K562 (cell line): ENCODE results near the gene PPP1R12C. TPM values are rescaled to one million over a fixed set of nuclear protein-coding genes. Genes with fewer than 3 reads are reported as not detected.

Experiments
- CTBP1 ChIP-seq: fragments of 450-650 bp; IDR thresholded peaks from 2 replicates; pipeline ENCODE4 v1.6.1; 2016; ENCODE audit warnings: borderline replicate concordance
- PHB ChIP-seq: fragments of 250-450 bp; sonication (Bioruptor Pico); IDR thresholded peaks from 2 replicates; pipeline ENCODE4 v1.5.0; 2021
- WHSC1 ChIP-seq: IDR thresholded peaks from one replicate; pipeline ENCODE4 v1.6.1; 2012; ENCODE audit warnings: low read length, control low read depth, inconsistent platforms
- YY1 ChIP-seq, 3 experiments: IDR thresholded peaks; 2 replicates each; pipeline ENCODE4 v1.6.1; 2011; ENCODE audit warnings: low read length in 2 of 3, mild to moderate bottlenecking in 2 of 3, moderate library complexity in 2 of 3, borderline replicate concordance in 1 of 3, control low read depth in 1 of 3, low read depth in 1 of 3; ENCODE audit not compliant: insufficient read depth in 3 of 3, insufficient replicate concordance in 2 of 3, control insufficient read depth in 1 of 3, insufficient read length in 1 of 3; ENCODE audit errors: extremely low read depth in 1 of 3
- polyA plus RNA-seq, 8 experiments: library from polyadenylated mRNA; depleted of rRNA in 4 of 8; stranded (reverse) in 5 of 8; unstranded in 3 of 8; fragments of >200 nt; fragmentation: Nextera tagmentation in 2 of 8; fragmentation: Illumina TruSeq in 1 of 8; extraction: Ambion mirVana in 2 of 8; extraction: Trizol in 1 of 8; gene quantifications; 2 replicates each; pipeline versions ENCODE4 v1.2.1 to v1.2.3, GENCODE V29; 2011 to 2014; ENCODE audit warnings: inconsistent platforms in 1 of 8, missing spikeins in 1 of 8
- total RNA-seq, 7 experiments: library from RNA; depleted of rRNA in 6 of 7; stranded (reverse); fragments of >200 nt in 6 of 7; fragmentation: Illumina TruSeq in 2 of 7; extraction: Trizol in 2 of 7; gene quantifications; 2 replicates each; pipeline versions ENCODE4 v1.2.1 to v1.2.3, GENCODE V29; 2011 to 2021; ENCODE audit warnings: low replicate concordance in 1 of 7
- TF ChIP-seq, protein P1 (sequence below): fragments of 450-650 bp; IDR thresholded peaks from 2 replicates; pipeline ENCODE4 v1.6.1; 2016; ENCODE audit warnings: mild to moderate bottlenecking, moderate library complexity
- TF ChIP-seq, protein P2 (sequence below): IDR thresholded peaks from 2 replicates; pipeline ENCODE4 v1.6.1; 2011; ENCODE audit warnings: borderline replicate concordance, low read depth, mild to moderate bottlenecking, moderate library complexity, low read length; ENCODE audit not compliant: insufficient read depth, poor library complexity, severe bottlenecking
- TF ChIP-seq, protein P3 (sequence below): fragments of 450-650 bp; IDR thresholded peaks from 2 replicates; pipeline ENCODE4 v1.6.1; 2018; ENCODE audit not compliant: partially characterized antibody

Gene PPP1R12C
- total and polyA plus RNA-seq, 9 of the 15 experiments (the other 6 are each of a cell fraction or from before 2014, with no cell fraction given), result 1.8 to 136 (median 33.7) TPM

DNA sequence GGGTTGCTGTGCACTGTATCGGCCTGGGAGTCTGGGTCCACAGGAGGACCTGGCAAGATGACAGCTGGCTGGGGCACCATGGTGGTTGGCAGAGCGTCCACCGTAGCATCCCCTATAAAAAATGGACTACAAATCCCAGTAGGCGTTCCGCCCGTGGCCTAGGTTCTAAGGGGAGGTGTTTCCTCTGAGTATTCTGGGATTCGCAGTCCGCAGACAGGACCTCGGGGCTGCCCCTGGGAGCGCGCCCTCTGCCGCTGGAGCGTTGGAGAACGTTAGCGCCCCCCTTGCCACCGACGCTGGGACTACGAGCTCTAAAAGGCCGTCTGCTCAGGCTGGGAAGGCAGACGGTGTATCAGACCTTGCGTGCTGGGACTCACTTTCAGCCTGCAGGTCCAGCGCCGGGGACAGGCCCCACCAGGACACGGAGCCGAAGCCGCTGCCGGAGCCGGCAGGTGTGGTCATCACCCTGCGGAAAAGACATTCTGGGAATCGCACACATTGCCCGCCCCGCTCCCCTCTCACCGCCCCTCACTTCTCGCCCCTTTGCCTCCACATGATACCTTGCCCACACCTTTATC is 48.6 kb upstream of the PPP1R12C start (continued):
- TF ChIP-seq PHB (peak; percentile 86; the same call in 1 of the 2 replicates), WHSC1 (no peak), CTBP1 (peak; percentile 50), YY1 (IDR thresholded peaks at IDR 0.05; ENCODE audit: borderline replicate concordance in 1 of 3, control insufficient read depth in 1 of 3, extremely low read depth in 1 of 3, insufficient read depth in 3 of 3, insufficient read length in 1 of 3, insufficient replicate concordance in 2 of 3, low read depth in 1 of 3, low read length in 2 of 3) (peak in 1 of 3 experiments; percentile 24)
- TF ChIP-seq, protein P1, sequence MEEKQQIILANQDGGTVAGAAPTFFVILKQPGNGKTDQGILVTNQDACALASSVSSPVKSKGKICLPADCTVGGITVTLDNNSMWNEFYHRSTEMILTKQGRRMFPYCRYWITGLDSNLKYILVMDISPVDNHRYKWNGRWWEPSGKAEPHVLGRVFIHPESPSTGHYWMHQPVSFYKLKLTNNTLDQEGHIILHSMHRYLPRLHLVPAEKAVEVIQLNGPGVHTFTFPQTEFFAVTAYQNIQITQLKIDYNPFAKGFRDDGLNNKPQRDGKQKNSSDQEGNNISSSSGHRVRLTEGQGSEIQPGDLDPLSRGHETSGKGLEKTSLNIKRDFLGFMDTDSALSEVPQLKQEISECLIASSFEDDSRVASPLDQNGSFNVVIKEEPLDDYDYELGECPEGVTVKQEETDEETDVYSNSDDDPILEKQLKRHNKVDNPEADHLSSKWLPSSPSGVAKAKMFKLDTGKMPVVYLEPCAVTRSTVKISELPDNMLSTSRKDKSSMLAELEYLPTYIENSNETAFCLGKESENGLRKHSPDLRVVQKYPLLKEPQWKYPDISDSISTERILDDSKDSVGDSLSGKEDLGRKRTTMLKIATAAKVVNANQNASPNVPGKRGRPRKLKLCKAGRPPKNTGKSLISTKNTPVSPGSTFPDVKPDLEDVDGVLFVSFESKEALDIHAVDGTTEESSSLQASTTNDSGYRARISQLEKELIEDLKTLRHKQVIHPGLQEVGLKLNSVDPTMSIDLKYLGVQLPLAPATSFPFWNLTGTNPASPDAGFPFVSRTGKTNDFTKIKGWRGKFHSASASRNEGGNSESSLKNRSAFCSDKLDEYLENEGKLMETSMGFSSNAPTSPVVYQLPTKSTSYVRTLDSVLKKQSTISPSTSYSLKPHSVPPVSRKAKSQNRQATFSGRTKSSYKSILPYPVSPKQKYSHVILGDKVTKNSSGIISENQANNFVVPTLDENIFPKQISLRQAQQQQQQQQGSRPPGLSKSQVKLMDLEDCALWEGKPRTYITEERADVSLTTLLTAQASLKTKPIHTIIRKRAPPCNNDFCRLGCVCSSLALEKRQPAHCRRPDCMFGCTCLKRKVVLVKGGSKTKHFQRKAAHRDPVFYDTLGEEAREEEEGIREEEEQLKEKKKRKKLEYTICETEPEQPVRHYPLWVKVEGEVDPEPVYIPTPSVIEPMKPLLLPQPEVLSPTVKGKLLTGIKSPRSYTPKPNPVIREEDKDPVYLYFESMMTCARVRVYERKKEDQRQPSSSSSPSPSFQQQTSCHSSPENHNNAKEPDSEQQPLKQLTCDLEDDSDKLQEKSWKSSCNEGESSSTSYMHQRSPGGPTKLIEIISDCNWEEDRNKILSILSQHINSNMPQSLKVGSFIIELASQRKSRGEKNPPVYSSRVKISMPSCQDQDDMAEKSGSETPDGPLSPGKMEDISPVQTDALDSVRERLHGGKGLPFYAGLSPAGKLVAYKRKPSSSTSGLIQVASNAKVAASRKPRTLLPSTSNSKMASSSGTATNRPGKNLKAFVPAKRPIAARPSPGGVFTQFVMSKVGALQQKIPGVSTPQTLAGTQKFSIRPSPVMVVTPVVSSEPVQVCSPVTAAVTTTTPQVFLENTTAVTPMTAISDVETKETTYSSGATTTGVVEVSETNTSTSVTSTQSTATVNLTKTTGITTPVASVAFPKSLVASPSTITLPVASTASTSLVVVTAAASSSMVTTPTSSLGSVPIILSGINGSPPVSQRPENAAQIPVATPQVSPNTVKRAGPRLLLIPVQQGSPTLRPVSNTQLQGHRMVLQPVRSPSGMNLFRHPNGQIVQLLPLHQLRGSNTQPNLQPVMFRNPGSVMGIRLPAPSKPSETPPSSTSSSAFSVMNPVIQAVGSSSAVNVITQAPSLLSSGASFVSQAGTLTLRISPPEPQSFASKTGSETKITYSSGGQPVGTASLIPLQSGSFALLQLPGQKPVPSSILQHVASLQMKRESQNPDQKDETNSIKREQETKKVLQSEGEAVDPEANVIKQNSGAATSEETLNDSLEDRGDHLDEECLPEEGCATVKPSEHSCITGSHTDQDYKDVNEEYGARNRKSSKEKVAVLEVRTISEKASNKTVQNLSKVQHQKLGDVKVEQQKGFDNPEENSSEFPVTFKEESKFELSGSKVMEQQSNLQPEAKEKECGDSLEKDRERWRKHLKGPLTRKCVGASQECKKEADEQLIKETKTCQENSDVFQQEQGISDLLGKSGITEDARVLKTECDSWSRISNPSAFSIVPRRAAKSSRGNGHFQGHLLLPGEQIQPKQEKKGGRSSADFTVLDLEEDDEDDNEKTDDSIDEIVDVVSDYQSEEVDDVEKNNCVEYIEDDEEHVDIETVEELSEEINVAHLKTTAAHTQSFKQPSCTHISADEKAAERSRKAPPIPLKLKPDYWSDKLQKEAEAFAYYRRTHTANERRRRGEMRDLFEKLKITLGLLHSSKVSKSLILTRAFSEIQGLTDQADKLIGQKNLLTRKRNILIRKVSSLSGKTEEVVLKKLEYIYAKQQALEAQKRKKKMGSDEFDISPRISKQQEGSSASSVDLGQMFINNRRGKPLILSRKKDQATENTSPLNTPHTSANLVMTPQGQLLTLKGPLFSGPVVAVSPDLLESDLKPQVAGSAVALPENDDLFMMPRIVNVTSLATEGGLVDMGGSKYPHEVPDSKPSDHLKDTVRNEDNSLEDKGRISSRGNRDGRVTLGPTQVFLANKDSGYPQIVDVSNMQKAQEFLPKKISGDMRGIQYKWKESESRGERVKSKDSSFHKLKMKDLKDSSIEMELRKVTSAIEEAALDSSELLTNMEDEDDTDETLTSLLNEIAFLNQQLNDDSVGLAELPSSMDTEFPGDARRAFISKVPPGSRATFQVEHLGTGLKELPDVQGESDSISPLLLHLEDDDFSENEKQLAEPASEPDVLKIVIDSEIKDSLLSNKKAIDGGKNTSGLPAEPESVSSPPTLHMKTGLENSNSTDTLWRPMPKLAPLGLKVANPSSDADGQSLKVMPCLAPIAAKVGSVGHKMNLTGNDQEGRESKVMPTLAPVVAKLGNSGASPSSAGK, result no peak
- TF ChIP-seq, protein P2, sequence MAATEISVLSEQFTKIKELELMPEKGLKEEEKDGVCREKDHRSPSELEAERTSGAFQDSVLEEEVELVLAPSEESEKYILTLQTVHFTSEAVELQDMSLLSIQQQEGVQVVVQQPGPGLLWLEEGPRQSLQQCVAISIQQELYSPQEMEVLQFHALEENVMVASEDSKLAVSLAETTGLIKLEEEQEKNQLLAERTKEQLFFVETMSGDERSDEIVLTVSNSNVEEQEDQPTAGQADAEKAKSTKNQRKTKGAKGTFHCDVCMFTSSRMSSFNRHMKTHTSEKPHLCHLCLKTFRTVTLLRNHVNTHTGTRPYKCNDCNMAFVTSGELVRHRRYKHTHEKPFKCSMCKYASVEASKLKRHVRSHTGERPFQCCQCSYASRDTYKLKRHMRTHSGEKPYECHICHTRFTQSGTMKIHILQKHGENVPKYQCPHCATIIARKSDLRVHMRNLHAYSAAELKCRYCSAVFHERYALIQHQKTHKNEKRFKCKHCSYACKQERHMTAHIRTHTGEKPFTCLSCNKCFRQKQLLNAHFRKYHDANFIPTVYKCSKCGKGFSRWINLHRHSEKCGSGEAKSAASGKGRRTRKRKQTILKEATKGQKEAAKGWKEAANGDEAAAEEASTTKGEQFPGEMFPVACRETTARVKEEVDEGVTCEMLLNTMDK, result peak; percentile 94
- TF ChIP-seq, protein P3, sequence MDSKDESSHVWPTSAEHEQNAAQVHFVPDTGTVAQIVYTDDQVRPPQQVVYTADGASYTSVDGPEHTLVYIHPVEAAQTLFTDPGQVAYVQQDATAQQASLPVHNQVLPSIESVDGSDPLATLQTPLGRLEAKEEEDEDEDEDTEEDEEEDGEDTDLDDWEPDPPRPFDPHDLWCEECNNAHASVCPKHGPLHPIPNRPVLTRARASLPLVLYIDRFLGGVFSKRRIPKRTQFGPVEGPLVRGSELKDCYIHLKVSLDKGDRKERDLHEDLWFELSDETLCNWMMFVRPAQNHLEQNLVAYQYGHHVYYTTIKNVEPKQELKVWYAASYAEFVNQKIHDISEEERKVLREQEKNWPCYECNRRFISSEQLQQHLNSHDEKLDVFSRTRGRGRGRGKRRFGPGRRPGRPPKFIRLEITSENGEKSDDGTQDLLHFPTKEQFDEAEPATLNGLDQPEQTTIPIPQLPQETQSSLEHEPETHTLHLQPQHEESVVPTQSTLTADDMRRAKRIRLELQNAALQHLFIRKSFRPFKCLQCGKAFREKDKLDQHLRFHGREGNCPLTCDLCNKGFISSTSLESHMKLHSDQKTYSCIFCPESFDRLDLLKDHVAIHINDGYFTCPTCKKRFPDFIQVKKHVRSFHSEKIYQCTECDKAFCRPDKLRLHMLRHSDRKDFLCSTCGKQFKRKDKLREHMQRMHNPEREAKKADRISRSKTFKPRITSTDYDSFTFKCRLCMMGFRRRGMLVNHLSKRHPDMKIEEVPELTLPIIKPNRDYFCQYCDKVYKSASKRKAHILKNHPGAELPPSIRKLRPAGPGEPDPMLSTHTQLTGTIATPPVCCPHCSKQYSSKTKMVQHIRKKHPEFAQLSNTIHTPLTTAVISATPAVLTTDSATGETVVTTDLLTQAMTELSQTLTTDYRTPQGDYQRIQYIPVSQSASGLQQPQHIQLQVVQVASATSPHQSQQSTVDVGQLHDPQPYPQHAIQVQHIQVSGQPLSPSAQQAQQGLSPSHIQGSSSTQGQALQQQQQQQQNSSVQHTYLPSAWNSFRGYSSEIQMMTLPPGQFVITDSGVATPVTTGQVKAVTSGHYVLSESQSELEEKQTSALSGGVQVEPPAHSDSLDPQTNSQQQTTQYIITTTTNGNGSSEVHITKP, result peak; percentile 16
